DND-41 (cell line): ENCODE data around the gene GTF2B.
"Not testable (repeated sequence)": the region's sequence is repeated elsewhere in the genome, so short reads cannot be mapped to it uniquely, and the experiment has no call there.

Experiments used
- ATAC-seq: fragments of 200-7000 bp; cut with Tn5 transposase; 3 replicates; pipeline ENCODE4 v1.9.1; 2021; ENCODE audit warnings: low read depth; ENCODE audit not compliant: insufficient read depth
- DNase-seq: peaks from one replicate; pipeline ENCODE4 v3.0.0-alpha.2; 2020
- H2AFZ ChIP-seq: 2 replicates; pipeline ENCODE4 v1.6.0; 2012; ENCODE audit warnings: low read depth, low read length
- H3K27ac ChIP-seq: 2 replicates; pipeline ENCODE4 v1.5.1; 2012; ENCODE audit warnings: low read length, inconsistent platforms
- H3K27me3 ChIP-seq: fragments of 200-600 bp; sonication (generic); 2 replicates; pipeline ENCODE4 v1.6.0; 2012; ENCODE audit warnings: low read length, mild to moderate bottlenecking, inconsistent platforms; ENCODE audit not compliant: insufficient read depth, poor library complexity
- H3K36me3 ChIP-seq: 2 replicates; pipeline ENCODE4 v1.5.1; 2012; ENCODE audit warnings: low read length, inconsistent platforms; ENCODE audit not compliant: insufficient read depth
- H3K4me1 ChIP-seq: 2 replicates; pipeline ENCODE4 v1.5.1; 2012; ENCODE audit warnings: mild to moderate bottlenecking, low read length; ENCODE audit not compliant: insufficient read depth
- H3K4me2 ChIP-seq: 2 replicates; pipeline ENCODE4 v1.6.0; 2012; ENCODE audit warnings: mild to moderate bottlenecking, moderate library complexity, low read length, inconsistent platforms; ENCODE audit not compliant: insufficient read depth
- H3K4me3 ChIP-seq, 2 experiments: fragments of 200-600 bp in 1 of 2; shearing (Covaris generic) in 1 of 2; 2 replicates each; pipeline ENCODE4 v1.5.1; 2012 to 2016; ENCODE audit warnings: inconsistent platforms in 2 of 2, low read length in 2 of 2, mild to moderate bottlenecking in 2 of 2, low read depth in 1 of 2, moderate library complexity in 1 of 2
- H3K79me2 ChIP-seq: 2 replicates; pipeline ENCODE4 v1.6.0; 2012; ENCODE audit warnings: low read length, inconsistent platforms; ENCODE audit not compliant: insufficient read depth
- H3K9ac ChIP-seq: 2 replicates; pipeline ENCODE4 v1.6.0; 2012; ENCODE audit warnings: low read depth, mild to moderate bottlenecking, inconsistent platforms, low read length, moderate library complexity
- H3K9me3 ChIP-seq: 2 replicates; pipeline ENCODE4 v1.5.1; 2012; ENCODE audit warnings: low read length, moderate library complexity, mild to moderate bottlenecking, inconsistent platforms; ENCODE audit not compliant: insufficient read depth, severe bottlenecking
- H4K20me1 ChIP-seq: 2 replicates; pipeline ENCODE4 v1.6.0; 2012; ENCODE audit warnings: low read length; ENCODE audit not compliant: insufficient read depth
- CTCF ChIP-seq: IDR thresholded peaks from 2 replicates; pipeline ENCODE4 v1.5.1; 2012; ENCODE audit warnings: borderline replicate concordance, low read length, moderate library complexity, mild to moderate bottlenecking; ENCODE audit not compliant: poor library complexity, severe bottlenecking; ENCODE audit errors: extremely low read depth
- EZH2 ChIP-seq: IDR thresholded peaks from 3 replicates; pipeline ENCODE4 v1.6.1; 2012; ENCODE audit warnings: borderline replicate concordance, low read depth, mild to moderate bottlenecking, moderate library complexity, low read length, inconsistent platforms; ENCODE audit not compliant: severe bottlenecking

Gene GTF2B

GRCh38 chr1:88847643-88848042 lies 43.7 kb downstream of the GTF2B start:
- H3K9me3 ChIP-seq = no peaks in the 10 kb centered on the region
- no peak overlapping the region for H3K4me3 ChIP-seq
- no peak overlapping the region for H3K4me2 ChIP-seq
- H3K27me3 ChIP-seq = no peaks in the 10 kb centered on the region
- TF ChIP-seq EZH2 = no peak
- TF ChIP-seq CTCF = no peak
- no peak overlapping the region for H3K9ac ChIP-seq
- H3K27ac ChIP-seq = no peak overlapping the region
- H3K79me2 ChIP-seq = no peaks in the 10 kb centered on the region
- ATAC-seq (no peak), DNase-seq (no peak)
- H3K36me3 ChIP-seq = peaks cover 16% of the 10 kb centered on the region; the same call in 1 of the 2 replicates
- H2AFZ ChIP-seq = no peak overlapping the region
- H4K20me1 ChIP-seq = no peaks in the 10 kb centered on the region
- H3K4me1 ChIP-seq = no peaks in the 10 kb centered on the region

GRCh38 chr1:88825721-88826120 lies 65.6 kb downstream of the GTF2B start:
- Histone ChIP-seq H3K27ac (no peak overlapping the region), H3K9ac (no peak overlapping the region), H3K4me2 (no peak overlapping the region), H2AFZ (no peak overlapping the region), H3K4me1 (no peaks in the 10 kb centered on the region), H4K20me1 (no peaks in the 10 kb centered on the region), H3K4me3 (no peak overlapping the region), H3K9me3 (no peaks in the 10 kb centered on the region), H3K79me2 (no peaks in the 10 kb centered on the region), H3K27me3 (no peaks in the 10 kb centered on the region), H3K36me3 (peaks cover 76% of the 10 kb centered on the region)
- ATAC-seq (no peak), DNase-seq (no peak)
- TF ChIP-seq CTCF (no peak), EZH2 (no peak)

GRCh38 chr1:88819642-88820041 lies 71.7 kb downstream of the GTF2B start:
- not testable (repeated sequence) for H3K4me3 ChIP-seq, H4K20me1 ChIP-seq, H2AFZ ChIP-seq, H3K9ac ChIP-seq, H3K4me2 ChIP-seq, ATAC-seq, H3K79me2 ChIP-seq, H3K27me3 ChIP-seq, DNase-seq, H3K27ac ChIP-seq, H3K9me3 ChIP-seq, H3K4me1 ChIP-seq
- H3K36me3 ChIP-seq = peaks cover 51% of the 10 kb centered on the region

- DNase-seq = no peak
- Histone ChIP-seq H4K20me1 (no peaks in the 10 kb centered on the region), H3K36me3 (peaks cover 64% of the 10 kb centered on the region), H2AFZ (no peak overlapping the region), H3K4me2 (no peak overlapping the region), H3K27ac (no peak overlapping the region), H3K9me3 (no peaks in the 10 kb centered on the region), H3K4me1 (no peaks in the 10 kb centered on the region), H3K4me3 (no peak overlapping the region), H3K9ac (no peak overlapping the region), H3K27me3 (no peaks in the 10 kb centered on the region), H3K79me2 (no peaks in the 10 kb centered on the region)
- TF ChIP-seq EZH2 (no peak), CTCF (no peak)
- ATAC-seq = no peak
Measured at GRCh38 chr1:88813471-88813870, 77.9 kb downstream of the GTF2B start.
